Measurements from ENCODE around the gene NUP214. TPM values are rescaled to one million over a fixed set of nuclear protein-coding genes. Genes with fewer than 3 reads are reported as not detected.
"Not testable (repeated sequence)": the region's sequence is repeated elsewhere in the genome, so short reads cannot be mapped to it uniquely, and the experiment has no call there.

The NUP214 gene
- total RNA-seq, 1 donor from 2014 or later, result 37.2 TPM

GRCh38 chr9:131258186-131258585 lies 132.8 kb downstream of the NUP214 start:
- DNase-seq (ENCODE audit: low read depth), result no peak
- no peak for TF ChIP-seq CTCF (conservative IDR thresholded peaks at IDR 0.05; ENCODE audit: low read depth, low read length)

GRCh38 chr9:131258698-131259431 lies 133.5 kb downstream of the NUP214 start:
- TF ChIP-seq CTCF (conservative IDR thresholded peaks at IDR 0.05; ENCODE audit: low read depth, low read length), result no peak
- H3K4me3 ChIP-seq (ENCODE audit: low read depth, low read length), result no peak overlapping the region
- DNase-seq (ENCODE audit: low read depth), result no peak

More at GRCh38 chr9:131258186-131258585, 132.8 kb downstream of the NUP214 start:
- H3K4me3 ChIP-seq (ENCODE audit: low read depth, low read length), result no peak overlapping the region

GRCh38 chr9:131259432-131259898 lies 134.1 kb downstream of the NUP214 start:
- TF ChIP-seq CTCF (conservative IDR thresholded peaks at IDR 0.05; ENCODE audit: low read depth, low read length), result no peak
- DNase-seq (ENCODE audit: low read depth), result no peak
- no peak overlapping the region for H3K4me3 ChIP-seq (ENCODE audit: low read depth, low read length)

- TF ChIP-seq CTCF (conservative IDR thresholded peaks at IDR 0.05; ENCODE audit: low read depth, low read length), result no peak
- H3K4me3 ChIP-seq (ENCODE audit: low read depth, low read length), result no peak overlapping the region
- DNase-seq (ENCODE audit: low read depth), result no peak
Observed at GRCh38 chr9:131259916-131260597, 134.7 kb downstream of the NUP214 start.

- DNase-seq (ENCODE audit: low read depth), result no peak
- TF ChIP-seq CTCF (conservative IDR thresholded peaks at IDR 0.05; ENCODE audit: low read depth, low read length), result no peak
- no peak overlapping the region for H3K4me3 ChIP-seq (ENCODE audit: low read depth, low read length)
Observed at GRCh38 chr9:131260751-131261452, 135.5 kb downstream of the NUP214 start.

GRCh38 chr9:131262327-131263032 lies 137.1 kb downstream of the NUP214 start:
- H3K4me3 ChIP-seq (ENCODE audit: low read depth, low read length), result no peak overlapping the region
- TF ChIP-seq CTCF (conservative IDR thresholded peaks at IDR 0.05; ENCODE audit: low read depth, low read length), result no peak

GRCh38 chr9:131263033-131263343 lies 137.6 kb downstream of the NUP214 start:
- DNase-seq (ENCODE audit: low read depth); H3K4me3 ChIP-seq (ENCODE audit: low read depth, low read length): not testable (repeated sequence)

More at GRCh38 chr9:131262327-131263032, 137.1 kb downstream of the NUP214 start:
- DNase-seq (ENCODE audit: low read depth), result no peak
